GM23248 (cell line): ENCODE results near the gene PDGFD. TPM values are rescaled to one million over a fixed set of nuclear protein-coding genes. Genes with fewer than 3 reads are reported as not detected.
A peak's percentile ranks its signal among the peaks of the same experiment; 100 is the strongest.
"Not testable (repeated sequence)": the region's sequence is repeated elsewhere in the genome, so short reads cannot be mapped to it uniquely, and the experiment has no call there.

Experiments
- DNase-seq: peaks from one replicate; pipeline ENCODE4 v3.0.0-alpha.2; 2015
- H2AFZ ChIP-seq: fragments of 200-600 bp; sonication (generic); 2 replicates; pipeline ENCODE4 v1.6.1; 2016; ENCODE audit warnings: antibody characterized with exemption
- H3F3A ChIP-seq: fragments of 200-600 bp; sonication (generic); 2 replicates; pipeline ENCODE4 v1.6.1; 2016; ENCODE audit warnings: mild to moderate bottlenecking, antibody characterized with exemption, mixed run types; ENCODE audit not compliant: insufficient read depth
- H3K27ac ChIP-seq: fragments of 200-600 bp; sonication (generic); 2 replicates; pipeline ENCODE4 v1.5.1; 2016; ENCODE audit warnings: mild to moderate bottlenecking
- H3K27me3 ChIP-seq: fragments of 200-600 bp; sonication (generic); replicated peaks from 2 replicates; pipeline ENCODE4 v1.6.1; 2016; ENCODE audit warnings: mild to moderate bottlenecking; ENCODE audit not compliant: insufficient read depth
- H3K36me3 ChIP-seq: fragments of 200-600 bp; sonication (generic); 2 replicates; pipeline ENCODE4 v1.6.1; 2016; ENCODE audit warnings: low read depth, mild to moderate bottlenecking
- H3K4me1 ChIP-seq: fragments of 200-600 bp; sonication (generic); 2 replicates; pipeline ENCODE4 v1.6.1; 2016; ENCODE audit warnings: mild to moderate bottlenecking; ENCODE audit not compliant: insufficient read depth
- H3K4me2 ChIP-seq: fragments of 200-600 bp; sonication (generic); one replicate; pipeline ENCODE4 v1.6.1; 2016; ENCODE audit warnings: mild to moderate bottlenecking; ENCODE audit not compliant: unreplicated experiment
- H3K4me3 ChIP-seq: fragments of 200-600 bp; sonication (generic); 2 replicates; pipeline ENCODE4 v1.5.1; 2016; ENCODE audit warnings: mild to moderate bottlenecking
- H3K79me2 ChIP-seq: fragments of 200-600 bp; sonication (generic); 2 replicates; pipeline ENCODE4 v1.6.1; 2016; ENCODE audit warnings: mild to moderate bottlenecking; ENCODE audit not compliant: insufficient read depth
- H3K9ac ChIP-seq: fragments of 200-600 bp; sonication (generic); 2 replicates; pipeline ENCODE4 v1.6.1; 2016; ENCODE audit warnings: mild to moderate bottlenecking
- H3K9me2 ChIP-seq: fragments of 200-600 bp; sonication (generic); 2 replicates; pipeline ENCODE4 v1.6.1; 2016; ENCODE audit warnings: mixed run types, mild to moderate bottlenecking, moderate library complexity; ENCODE audit not compliant: insufficient read depth
- H3K9me3 ChIP-seq: fragments of 200-600 bp; sonication (generic); one replicate; pipeline ENCODE4 v1.6.1; 2017; ENCODE audit warnings: low read depth
- H4K20me1 ChIP-seq: fragments of 200-600 bp; sonication (generic); 2 replicates; pipeline ENCODE4 v1.6.0; 2016; ENCODE audit not compliant: insufficient read depth
- EZH2 ChIP-seq: fragments of 200-600 bp; sonication (generic); IDR thresholded peaks from 2 replicates; pipeline ENCODE4 v1.6.1; 2018; ENCODE audit warnings: antibody characterized with exemption, mild to moderate bottlenecking; ENCODE audit not compliant: insufficient read depth, poor library complexity, severe bottlenecking
- EZH2phosphoT487 ChIP-seq: fragments of 200-600 bp; sonication (generic); IDR thresholded peaks from 2 replicates; pipeline ENCODE4 v1.6.1; 2018; ENCODE audit warnings: antibody characterized with exemption, moderate library complexity, mild to moderate bottlenecking, low read depth; ENCODE audit not compliant: insufficient read depth
- WGBS, 2 experiments: methylation state at CpG; one replicate each; pipeline ENCODE4 v1.1.6; 2015 to 2017; ENCODE audit warnings: low lambda C conversion rate in 2 of 2, low coverage in 1 of 2; ENCODE audit errors: missing lambda C conversion rate in 2 of 2; 5-methylcytosine and 5-hydroxymethylcytosine counted together
- in situ Hi-C: fragments of 300-500 bp; cut with MboI; formaldehyde crosslinking; loops from 2 replicates; pipeline ENCODE4 v1.15.0; 2020
- polyA plus RNA-seq: library from polyadenylated mRNA; unstranded; fragments of >200 nt; fragmentation: Nextera tagmentation; extraction: Ambion mirVana; gene quantifications from 2 replicates; pipeline ENCODE4 v1.2.1, GENCODE V29; 2016
- total RNA-seq: library from RNA; depleted of rRNA; stranded (reverse); fragments of >200 nt; shearing (Covaris generic); gene quantifications from 2 replicates; pipeline ENCODE4 v1.2.3, GENCODE V29; 2014

Gene PDGFD
- total and polyA plus RNA-seq, 2 experiments from 2014 or later = 0.81 to 1.3 TPM

- no peak overlapping the region for H3K27ac ChIP-seq
- no peaks in the 10 kb centered on the region for H3K9me2 ChIP-seq
- no peaks in the 10 kb centered on the region for H3K27me3 ChIP-seq
- no peaks in the 10 kb centered on the region for H3K9me3 ChIP-seq
- no peaks in the 10 kb centered on the region for H3K36me3 ChIP-seq
- in situ Hi-C loops = no loop called here
- H2AFZ ChIP-seq = no peak overlapping the region
- DNase-seq = no peak
- H3K4me2 ChIP-seq = no peak overlapping the region
- H3K79me2 ChIP-seq = no peaks in the 10 kb centered on the region
- H3F3A ChIP-seq = no peaks in the 10 kb centered on the region
- H3K4me3 ChIP-seq = no peak overlapping the region
- TF ChIP-seq EZH2phosphoT487 = no peak
- TF ChIP-seq EZH2 = no peak
- no peak overlapping the region for H3K9ac ChIP-seq
- WGBS, 2 experiments = 91 to 92% methylated on average over 4 of the region's 4 CpGs
- 0 out of 2 replicates have a peak, but pooled peaks cover 1% of the 10 kb centered on the region for H3K4me1 ChIP-seq
- no peaks in the 10 kb centered on the region for H4K20me1 ChIP-seq
These were observed 114.8 kb downstream of the PDGFD start for GRCh38 chr11:104049116-104049515.

- H3K9me2 ChIP-seq, DNase-seq, H4K20me1 ChIP-seq, H3K4me2 ChIP-seq, H3K4me3 ChIP-seq, H3K79me2 ChIP-seq, H3K27ac ChIP-seq, H3K27me3 ChIP-seq, in situ Hi-C loops, H3F3A ChIP-seq, H3K9ac ChIP-seq, H3K9me3 ChIP-seq, H3K36me3 ChIP-seq, H2AFZ ChIP-seq: not testable (repeated sequence)
- WGBS, 2 experiments = 62 to 68% methylated on average over 3 of the region's 3 CpGs
- H3K4me1 ChIP-seq = peaks cover 12% of the 10 kb centered on the region; the same call in 1 of the 2 replicates
These were observed 117.1 kb downstream of the PDGFD start for GRCh38 chr11:104046858-104047257.

GRCh38 chr11:104046331-104046730 is 117.6 kb downstream of the PDGFD start:
- TF ChIP-seq EZH2 (no peak), EZH2phosphoT487 (no peak)
- H3K9me2 ChIP-seq = no peaks in the 10 kb centered on the region
- H3K4me3 ChIP-seq = no peak overlapping the region
- no peaks in the 10 kb centered on the region for H3K9me3 ChIP-seq
- WGBS, 2 experiments = 91 to 94% methylated on average over 2 of the region's 2 CpGs
- H3K4me1 ChIP-seq = peaks cover 12% of the 10 kb centered on the region; the same call in 1 of the 2 replicates
- no peaks in the 10 kb centered on the region for H3K79me2 ChIP-seq
- H3K27ac ChIP-seq = no peak overlapping the region
- no peaks in the 10 kb centered on the region for H4K20me1 ChIP-seq
- no peaks in the 10 kb centered on the region for H3K36me3 ChIP-seq
- H3K27me3 ChIP-seq = no peaks in the 10 kb centered on the region
- no peak overlapping the region for H2AFZ ChIP-seq
- no peak overlapping the region for H3K4me2 ChIP-seq
- DNase-seq = no peak
- H3K9ac ChIP-seq = no peak overlapping the region
- in situ Hi-C loops = no loop called here
- H3F3A ChIP-seq = no peaks in the 10 kb centered on the region

- in situ Hi-C loops = no loop called here
- DNase-seq = peak; percentile 34
- no peak overlapping the region for H3K4me2 ChIP-seq
- H3K27me3 ChIP-seq = no peaks in the 10 kb centered on the region
- no peak overlapping the region for H3K4me3 ChIP-seq
- peaks cover 12% of the 10 kb centered on the region; the same call in 1 of the 2 replicates for H3K4me1 ChIP-seq
- WGBS, 2 experiments = 46 to 49% methylated on average over 6 of the region's 6 CpGs
- no peaks in the 10 kb centered on the region for H3K36me3 ChIP-seq
- no peaks in the 10 kb centered on the region for H3F3A ChIP-seq
- H2AFZ ChIP-seq = no peak overlapping the region
- no peaks in the 10 kb centered on the region for H3K9me3 ChIP-seq
- TF ChIP-seq EZH2 (no peak), EZH2phosphoT487 (no peak)
- no peaks in the 10 kb centered on the region for H3K79me2 ChIP-seq
- no peak overlapping the region for H3K27ac ChIP-seq
- H3K9ac ChIP-seq = no peak overlapping the region
- no peaks in the 10 kb centered on the region for H3K9me2 ChIP-seq
- no peaks in the 10 kb centered on the region for H4K20me1 ChIP-seq
These were observed 120.2 kb downstream of the PDGFD start for GRCh38 chr11:104043678-104044239.

GRCh38 chr11:104043142-104043541 is 120.8 kb downstream of the PDGFD start:
- WGBS, 2 experiments = 74 to 77% methylated on average over 4 of the region's 4 CpGs
- no peaks in the 10 kb centered on the region for H3K27me3 ChIP-seq
- peaks cover 12% of the 10 kb centered on the region; the same call in 1 of the 2 replicates for H3K4me1 ChIP-seq
- no peaks in the 10 kb centered on the region for H3K79me2 ChIP-seq
- H3K27ac ChIP-seq = no peak overlapping the region
- TF ChIP-seq EZH2 (no peak), EZH2phosphoT487 (no peak)
- no peak for DNase-seq
- no peaks in the 10 kb centered on the region for H4K20me1 ChIP-seq
- no peak overlapping the region for H3K9ac ChIP-seq
- in situ Hi-C loops = no loop called here
- H2AFZ ChIP-seq = no peak overlapping the region
- no peak overlapping the region for H3K4me2 ChIP-seq
- H3K36me3 ChIP-seq = no peaks in the 10 kb centered on the region
- H3K9me2 ChIP-seq = no peaks in the 10 kb centered on the region
- H3K9me3 ChIP-seq = no peaks in the 10 kb centered on the region
- H3F3A ChIP-seq = no peaks in the 10 kb centered on the region
- no peak overlapping the region for H3K4me3 ChIP-seq
